Sigmoid colon (tissue), 7 donors: ENCODE measurements around the gene IL21R. TPM values are rescaled to one million over a fixed set of nuclear protein-coding genes. Genes with fewer than 3 reads are reported as not detected.

Source experiments
- DNase-seq: peaks from one replicate; pipeline ENCODE4 v3.0.0-alpha.2; 2019
- H3K27ac ChIP-seq, 4 donors: fragments of 200-600 bp; sonication (generic); one replicate each; pipeline ENCODE4 v1.5.1; 2016 to 2019; ENCODE audit warnings: mild to moderate bottlenecking in 1 of 4
- H3K27me3 ChIP-seq, 3 donors: fragments of 200-600 bp; sonication (generic); one replicate each; pipeline ENCODE4 v1.5.1; 2019; ENCODE audit warnings: mild to moderate bottlenecking in 1 of 3
- H3K36me3 ChIP-seq, 4 donors: fragments of 200-600 bp; sonication (generic); one replicate each; pipeline ENCODE4 v1.5.1; 2016 to 2019
- H3K4me1 ChIP-seq, 4 donors: fragments of 200-600 bp; sonication (generic); one replicate each; pipeline ENCODE4 v1.5.1; 2017 to 2019
- H3K4me3 ChIP-seq, 4 donors: fragments of 200-600 bp; sonication (generic); one replicate each; pipeline ENCODE4 v1.5.1; 2017 to 2019; ENCODE audit warnings: mild to moderate bottlenecking in 2 of 4, moderate library complexity in 1 of 4
- H3K9me3 ChIP-seq, 4 donors: fragments of 200-600 bp in 3 of 4; sonication (generic) in 3 of 4; one replicate each; pipeline versions ENCODE4 v1.5.1 to v1.6.1; 2013 to 2019
- EP300 ChIP-seq, 4 donors: sonication (generic); formaldehyde crosslinking; IDR thresholded peaks; one replicate each; pipeline ENCODE4 v1.6.1; 2017; ENCODE audit warnings: antibody characterized with exemption in 4 of 4
- POLR2A ChIP-seq, 2 donors: fragments of 450-650 bp; IDR thresholded peaks; one replicate each; pipeline ENCODE4 v1.6.1; 2016; ENCODE audit warnings: antibody characterized with exemption in 2 of 2, mild to moderate bottlenecking in 2 of 2, moderate library complexity in 2 of 2
- POLR2AphosphoS5 ChIP-seq, 4 donors: sonication (generic); formaldehyde crosslinking; IDR thresholded peaks; one replicate each; pipeline ENCODE4 v1.6.1; 2017; ENCODE audit warnings: antibody characterized with exemption in 4 of 4
- WGBS, 2 donors: extraction: QIAGEN DNeasy Blood & Tissue Kit; methylation state at CpG; one replicate each; pipeline ENCODE4 v1.1.7; 2013; 5-methylcytosine and 5-hydroxymethylcytosine counted together
- intact Hi-C: fragments of 100-400 bp; cut with DNase I; formaldehyde crosslinking; loops from one replicate; pipeline ENCODE4 v1.15.1; 2023
- polyA plus RNA-seq, 3 donors: library from polyadenylated mRNA; stranded (reverse); fragments of 200-250 nt; gene quantifications; one replicate each; pipeline ENCODE4 v1.2.3, GENCODE V29; 2013
- total RNA-seq, 4 donors: library from RNA; depleted of rRNA; stranded (reverse); fragments of >200 nt; gene quantifications; one replicate each; pipeline ENCODE4 v1.1.0, GENCODE V29; 2016
- TF ChIP-seq, protein P1 (sequence below), 4 experiments: fragments of 450-650 bp in 3 of 4; fragments of 200-600 bp in 1 of 4; IDR thresholded peaks; one replicate each; pipeline ENCODE4 v1.5.1; 2016 to 2019; ENCODE audit warnings: antibody characterized with exemption in 4 of 4, mild to moderate bottlenecking in 3 of 4, moderate library complexity in 2 of 4
- donor health status: healthy with polysubstance abuse.
- donor health status: Bipolar disorder and iron deficiency.
- donor health status: healthy.

The IL21R gene
- total and polyA plus RNA-seq, 7 donors, result under 0.01 to 7.9 (median 0.27) TPM; not detected in 2

DNA sequence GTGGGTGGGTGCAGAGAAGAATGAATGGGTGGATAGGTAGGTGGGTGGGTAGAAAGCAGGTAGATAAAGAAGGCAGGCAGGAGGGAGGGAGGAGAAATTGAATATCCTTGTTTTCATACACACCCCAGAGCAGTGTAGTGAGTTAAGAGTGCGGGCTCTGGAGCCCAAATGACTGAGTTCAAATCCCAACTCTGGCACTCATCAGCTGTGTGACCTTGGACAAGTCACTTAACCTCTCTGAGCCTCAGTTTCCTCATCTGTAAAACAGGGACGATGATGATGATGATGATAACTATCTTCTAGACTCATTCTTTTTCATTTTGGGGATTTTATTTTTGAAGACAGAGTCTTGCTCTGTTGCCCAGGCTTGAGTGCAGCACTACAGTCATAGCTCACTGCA, 2.0 kb upstream of the IL21R start:
- Histone ChIP-seq H3K27me3 (peaks cover 0 to 33% (median 0%) of the 10 kb centered on the region in 3 donors), H3K36me3 (no peaks in the 10 kb centered on the region), H3K9me3 (peaks cover 0 to 3% (median under 1%) of the 10 kb centered on the region in 4 donors), H3K27ac (no peak overlapping the region), H3K4me1 (peaks cover 0 to 12% (median 4%) of the 10 kb centered on the region in 4 donors), H3K4me3 (no peak overlapping the region)
- TF ChIP-seq EP300 (IDR thresholded peaks at IDR 0.05) (no peak), POLR2A (IDR thresholded peaks at IDR 0.05) (no peak), POLR2AphosphoS5 (IDR thresholded peaks at IDR 0.05) (no peak)
- TF ChIP-seq, protein P1, sequence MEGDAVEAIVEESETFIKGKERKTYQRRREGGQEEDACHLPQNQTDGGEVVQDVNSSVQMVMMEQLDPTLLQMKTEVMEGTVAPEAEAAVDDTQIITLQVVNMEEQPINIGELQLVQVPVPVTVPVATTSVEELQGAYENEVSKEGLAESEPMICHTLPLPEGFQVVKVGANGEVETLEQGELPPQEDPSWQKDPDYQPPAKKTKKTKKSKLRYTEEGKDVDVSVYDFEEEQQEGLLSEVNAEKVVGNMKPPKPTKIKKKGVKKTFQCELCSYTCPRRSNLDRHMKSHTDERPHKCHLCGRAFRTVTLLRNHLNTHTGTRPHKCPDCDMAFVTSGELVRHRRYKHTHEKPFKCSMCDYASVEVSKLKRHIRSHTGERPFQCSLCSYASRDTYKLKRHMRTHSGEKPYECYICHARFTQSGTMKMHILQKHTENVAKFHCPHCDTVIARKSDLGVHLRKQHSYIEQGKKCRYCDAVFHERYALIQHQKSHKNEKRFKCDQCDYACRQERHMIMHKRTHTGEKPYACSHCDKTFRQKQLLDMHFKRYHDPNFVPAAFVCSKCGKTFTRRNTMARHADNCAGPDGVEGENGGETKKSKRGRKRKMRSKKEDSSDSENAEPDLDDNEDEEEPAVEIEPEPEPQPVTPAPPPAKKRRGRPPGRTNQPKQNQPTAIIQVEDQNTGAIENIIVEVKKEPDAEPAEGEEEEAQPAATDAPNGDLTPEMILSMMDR (IDR thresholded peaks at IDR 0.05), result no peak
- no peak for DNase-seq
- intact Hi-C loops, result no loop called here
- 94 to 95% methylated on average over 2 of the region's 2 CpGs for WGBS, 2 donors

DNA sequence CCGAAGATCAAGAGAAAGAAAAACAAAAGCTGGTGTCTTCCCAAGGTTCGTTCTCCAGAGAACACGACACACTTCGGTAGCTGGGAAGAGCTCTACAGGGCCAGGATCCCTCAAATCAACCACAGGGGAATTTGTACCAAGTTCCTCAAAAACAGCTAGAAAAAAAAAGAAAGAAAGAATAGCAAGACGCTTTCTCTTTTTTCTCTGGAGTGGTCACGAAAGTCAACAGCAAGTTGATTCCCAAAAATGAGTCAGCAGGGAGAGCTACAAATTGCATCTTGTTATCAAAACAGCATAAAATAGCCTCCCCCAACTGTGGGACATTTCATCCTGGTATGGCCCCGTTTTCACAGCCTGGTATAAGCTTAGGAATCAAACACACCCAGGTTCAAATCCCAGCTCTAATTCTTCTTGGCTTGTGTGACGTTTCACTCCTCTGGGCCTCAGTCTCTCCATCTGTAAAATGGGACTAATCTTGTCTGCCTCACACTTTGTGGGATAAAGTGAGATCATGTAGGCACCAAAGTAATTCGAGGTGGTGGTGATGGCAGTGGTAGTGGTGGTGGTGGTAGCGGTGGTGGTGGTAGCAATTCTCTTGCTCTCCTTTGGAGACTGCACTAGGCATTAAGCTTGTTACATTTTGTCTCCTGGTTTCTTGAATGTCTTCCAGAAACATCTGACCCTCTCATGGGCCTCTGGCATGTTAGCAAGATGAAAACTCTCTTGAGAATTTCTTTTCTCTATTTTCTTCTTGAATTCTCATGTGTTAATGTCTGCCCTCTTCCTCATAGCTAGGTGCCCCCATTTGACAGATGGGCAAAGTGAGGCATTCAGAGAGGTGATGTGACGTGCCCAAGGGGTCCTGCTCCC, 988 bp upstream of the IL21R start:
- H3K27me3 ChIP-seq, result peaks cover 0 to 42% (median 0%) of the 10 kb centered on the region in 3 donors

DNA sequence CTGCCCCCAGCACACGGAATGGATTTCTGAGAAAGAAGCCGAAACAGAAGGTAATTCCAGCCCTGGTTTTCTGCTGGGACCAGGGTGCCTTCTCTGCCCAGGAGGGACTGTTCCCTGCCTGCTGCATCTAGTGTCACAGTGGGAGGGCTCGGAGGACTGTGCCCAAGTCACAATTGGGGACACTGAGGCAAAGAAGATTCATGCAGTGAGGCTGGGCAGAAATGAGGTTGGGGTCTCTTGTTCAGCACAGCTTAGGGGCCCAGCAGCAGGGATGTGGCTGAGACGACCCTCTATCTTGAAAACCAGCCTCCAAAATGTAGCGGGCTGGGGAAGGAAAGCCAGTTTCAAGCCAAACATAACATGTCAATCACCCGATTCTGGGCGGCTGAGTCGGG, 592 bp downstream of the IL21R start:
- peaks cover 0 to 12% (median 4%) of the 10 kb centered on the region in 4 donors for H3K4me1 ChIP-seq
- H3K36me3 ChIP-seq, result no peaks in the 10 kb centered on the region
- 45 to 63% methylated on average over 8 of the region's 8 CpGs for WGBS, 2 donors
- H3K27ac ChIP-seq, result no peak overlapping the region
- no peak overlapping the region for H3K4me3 ChIP-seq
- H3K27me3 ChIP-seq, result peaks cover 0 to 52% (median 0%) of the 10 kb centered on the region in 3 donors
- no peaks in the 10 kb centered on the region for H3K9me3 ChIP-seq
- no peak for TF ChIP-seq EP300 (IDR thresholded peaks at IDR 0.05)
- TF ChIP-seq POLR2AphosphoS5 (IDR thresholded peaks at IDR 0.05), result no peak
- TF ChIP-seq, protein P1 (IDR thresholded peaks at IDR 0.05), result no peak
- TF ChIP-seq POLR2A (IDR thresholded peaks at IDR 0.05), result no peak
- no peak for DNase-seq
- intact Hi-C loops, result no loop called here

More for the DNA sequence above, 988 bp upstream of the IL21R start:
- intact Hi-C loops, result no loop called here
- Histone ChIP-seq H3K36me3 (no peaks in the 10 kb centered on the region), H3K4me1 (peaks cover 0 to 12% (median 4%) of the 10 kb centered on the region in 4 donors), H3K4me3 (no peak overlapping the region), H3K27ac (no peak overlapping the region), H3K9me3 (peaks cover 0 to 1% (median 0%) of the 10 kb centered on the region in 4 donors)
- TF ChIP-seq EP300 (IDR thresholded peaks at IDR 0.05) (no peak), POLR2A (IDR thresholded peaks at IDR 0.05) (no peak), POLR2AphosphoS5 (IDR thresholded peaks at IDR 0.05) (no peak)
- TF ChIP-seq, protein P1 (IDR thresholded peaks at IDR 0.05), result no peak
- no peak for DNase-seq
- WGBS, 2 donors, result 42 to 45% methylated on average over 11 of the region's 11 CpGs

DNA sequence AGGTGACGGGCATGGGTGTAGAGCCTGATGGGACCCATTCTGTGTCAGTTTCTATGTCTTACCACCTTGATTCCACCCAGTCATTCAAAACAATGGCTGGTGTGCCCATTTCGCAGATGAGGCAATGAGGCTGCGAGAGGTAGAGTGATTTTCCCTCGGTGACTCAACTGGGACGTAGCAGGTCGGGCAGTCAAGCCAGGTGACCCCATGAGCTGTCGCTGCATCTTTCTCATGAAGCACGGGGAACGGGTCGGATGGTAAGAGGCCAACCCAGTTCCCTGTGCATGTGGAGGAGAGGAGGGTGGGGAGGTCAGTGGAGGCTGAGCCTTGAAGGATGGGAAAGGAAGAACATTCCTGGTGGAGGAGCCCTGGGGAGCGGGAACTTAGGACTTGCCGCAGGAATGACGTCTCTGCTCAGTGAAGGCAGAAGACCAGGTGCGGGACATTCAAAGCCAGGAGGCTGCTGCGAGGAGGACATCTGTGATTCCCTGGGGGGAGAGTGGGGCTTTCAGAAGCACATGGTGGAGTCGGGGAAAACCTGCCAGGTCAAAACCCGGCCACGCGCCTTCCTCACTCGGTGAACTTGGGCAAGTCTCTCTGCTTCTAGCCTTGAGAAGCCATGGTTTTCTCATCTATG, 1.1 kb downstream of the IL21R start:
- Histone ChIP-seq H3K27ac (no peak overlapping the region), H3K4me1 (peaks cover 0 to 12% (median 4%) of the 10 kb centered on the region in 4 donors), H3K9me3 (no peaks in the 10 kb centered on the region), H3K27me3 (peaks cover 0 to 52% (median 0%) of the 10 kb centered on the region in 3 donors), H3K36me3 (no peaks in the 10 kb centered on the region), H3K4me3 (no peak overlapping the region)
- 61 to 83% methylated on average over 20 of the region's 20 CpGs for WGBS, 2 donors
- TF ChIP-seq, protein P1 (IDR thresholded peaks at IDR 0.05), result no peak
- TF ChIP-seq EP300 (IDR thresholded peaks at IDR 0.05), result no peak
- no peak for TF ChIP-seq POLR2AphosphoS5 (IDR thresholded peaks at IDR 0.05)
- no peak for TF ChIP-seq POLR2A (IDR thresholded peaks at IDR 0.05)
- intact Hi-C loops, result no loop called here
- no peak for DNase-seq
